ENCODE measurements around the gene PTPN13.

GRCh38 chr4:86627462-86628135 lies 33.5 kb downstream of the PTPN13 start:
- TF ChIP-seq CTCF (IDR thresholded peaks at IDR 0.05) (no peak), POLR2A (IDR thresholded peaks at IDR 0.05) (no peak), EP300 (IDR thresholded peaks at IDR 0.05) (no peak)
